Testis (tissue), 3 donors: ENCODE results near the gene PTGS1. TPM values are rescaled to one million over a fixed set of nuclear protein-coding genes. Genes with fewer than 3 reads are reported as not detected.

ENCODE experiments used
- DNase-seq: peaks from one replicate; pipeline ENCODE4 v3.0.0-alpha.2; 2019
- H3K27ac ChIP-seq, 2 donors: fragments of 200-600 bp; sonication (generic); one replicate each; pipeline ENCODE4 v1.5.1; 2019
- H3K27me3 ChIP-seq: fragments of 200-600 bp; sonication (generic); one replicate; pipeline ENCODE4 v1.5.1; 2019
- H3K36me3 ChIP-seq: fragments of 200-600 bp; sonication (generic); one replicate; pipeline ENCODE4 v1.5.1; 2017; ENCODE audit warnings: low read depth; ENCODE audit errors: missing control alignments
- H3K4me1 ChIP-seq: fragments of 200-600 bp; sonication (generic); one replicate; pipeline ENCODE4 v1.5.1; 2019
- H3K4me3 ChIP-seq, 2 donors: fragments of 200-600 bp; sonication (generic); one replicate each; pipeline ENCODE4 v1.5.1; 2017 to 2019
- H3K9me3 ChIP-seq: fragments of 200-600 bp; sonication (generic); one replicate; pipeline ENCODE4 v1.5.1; 2017
- CTCF ChIP-seq, 3 experiments: fragments of 450-650 bp in 2 of 3; fragments of 200-600 bp in 1 of 3; sonication (generic) in 1 of 3; IDR thresholded peaks; one replicate each; pipeline ENCODE4 v1.5.1; 2016 to 2019; ENCODE audit warnings: antibody characterized with exemption in 3 of 3, mild to moderate bottlenecking in 2 of 3, moderate library complexity in 1 of 3
- POLR2A ChIP-seq: fragments of 450-650 bp; IDR thresholded peaks from one replicate; pipeline ENCODE4 v1.6.1; 2017; ENCODE audit warnings: antibody characterized with exemption, mild to moderate bottlenecking, moderate library complexity
- whole genome bisulfite sequencing, 2 donors: methylation state at CpG; one replicate each; pipeline ENCODE4 v1.1.5; 2018; 5-methylcytosine and 5-hydroxymethylcytosine counted together
- intact Hi-C: fragments of 100-400 bp; cut with DNase I; formaldehyde crosslinking; loops from one replicate; pipeline ENCODE4 v1.15.1; 2023; ENCODE audit warnings: low total_unique reads
- polyA plus RNA-seq: library from polyadenylated mRNA; stranded (reverse); fragments of 350-450 nt; fragmentation: Illumina TruSeq; extraction: RNeasy Lipid Tissue Mini Kit (QIAGEN cat#74804); gene quantifications from one replicate; pipeline ENCODE4 v1.2.3, GENCODE V29; 2014; ENCODE audit warnings: low read depth, low replicate concordance; ENCODE audit not compliant: insufficient read depth
- total RNA-seq, 2 donors: library from RNA; depleted of rRNA; stranded (reverse); fragments of >200 nt; gene quantifications; one replicate each; pipeline ENCODE4 v1.2.3, GENCODE V29; 2016

PTGS1 gene
- total and polyA plus RNA-seq, 3 donors from 2014 or later: 0.93 to 10.1 (median 1.1) TPM

GRCh38 chr9:122370303-122370702, 521 bp upstream of the PTGS1 start:
- Histone ChIP-seq H3K36me3 (no peaks in the 10 kb centered on the region), H3K27ac (no peak overlapping the region), H3K9me3 (no peaks in the 10 kb centered on the region), H3K27me3 (no peaks in the 10 kb centered on the region), H3K4me3 (no peak overlapping the region), H3K4me1 (peaks cover 15% of the 10 kb centered on the region)
- TF ChIP-seq CTCF (IDR thresholded peaks at IDR 0.05) (no peak), POLR2A (no peak)
- WGBS, 2 donors: 59 to 77% methylated on average over 5 of the region's 5 CpGs
- no peak for DNase-seq
- intact Hi-C loops: no loop called here

GRCh38 chr9:122371846-122372245, 1.0 kb downstream of the PTGS1 start:
- no peak for DNase-seq
- H3K4me3 ChIP-seq: no peak overlapping the region
- no peaks in the 10 kb centered on the region for H3K36me3 ChIP-seq
- intact Hi-C loops: no loop called here
- H3K27me3 ChIP-seq: no peaks in the 10 kb centered on the region
- H3K9me3 ChIP-seq: no peaks in the 10 kb centered on the region
- H3K4me1 ChIP-seq: peaks cover 21% of the 10 kb centered on the region
- no peak overlapping the region for H3K27ac ChIP-seq
- 74 to 80% methylated on average over 8 of the region's 8 CpGs for WGBS, 2 donors
- no peak for TF ChIP-seq POLR2A

GRCh38 chr9:122372856-122373845, 2.3 kb downstream of the PTGS1 start:
- H3K4me1 ChIP-seq: peaks cover 21% of the 10 kb centered on the region
- no peak overlapping the region for H3K4me3 ChIP-seq
- no peaks in the 10 kb centered on the region for H3K27me3 ChIP-seq
- 81 to 87% methylated on average over 13 to 19 of the region's 19 CpGs for WGBS, 2 donors
- no peaks in the 10 kb centered on the region for H3K9me3 ChIP-seq
- intact Hi-C loops: no loop called here
- no peaks in the 10 kb centered on the region for H3K36me3 ChIP-seq
- DNase-seq: no peak
- no peak overlapping the region for H3K27ac ChIP-seq
- no peak for TF ChIP-seq POLR2A
- no peak for TF ChIP-seq CTCF (IDR thresholded peaks at IDR 0.05)

GRCh38 chr9:122374885-122375420, 4.1 kb downstream of the PTGS1 start:
- Histone ChIP-seq H3K4me3 (no peak overlapping the region), H3K9me3 (no peaks in the 10 kb centered on the region), H3K27ac (no peak overlapping the region), H3K36me3 (no peaks in the 10 kb centered on the region), H3K27me3 (no peaks in the 10 kb centered on the region), H3K4me1 (peaks cover 21% of the 10 kb centered on the region)
- DNase-seq: peak; percentile 75
- no peak for TF ChIP-seq CTCF (IDR thresholded peaks at IDR 0.05)
- no peak for TF ChIP-seq POLR2A
- intact Hi-C loops: no loop called here
- 37 to 49% methylated on average over 14 of the region's 14 CpGs for WGBS, 2 donors

GRCh38 chr9:122376796-122377195, 6.0 kb downstream of the PTGS1 start:
- DNase-seq: no peak
- 88 to 100% methylated on average over 1 of the region's 1 CpG for WGBS, 2 donors

More at GRCh38 chr9:122376796-122377195, 6.0 kb downstream of the PTGS1 start:
- H3K4me3 ChIP-seq: no peak overlapping the region
- H3K36me3 ChIP-seq: no peaks in the 10 kb centered on the region
- no peak overlapping the region for H3K27ac ChIP-seq
- intact Hi-C loops: no loop called here
- H3K9me3 ChIP-seq: no peaks in the 10 kb centered on the region
- TF ChIP-seq POLR2A: no peak
- no peak for TF ChIP-seq CTCF (IDR thresholded peaks at IDR 0.05)
- peaks cover 13% of the 10 kb centered on the region for H3K4me1 ChIP-seq
- no peaks in the 10 kb centered on the region for H3K27me3 ChIP-seq
